Osteoblast (primary cell): ENCODE measurements around the gene PLK5. TPM values are rescaled to one million over a fixed set of nuclear protein-coding genes. Genes with fewer than 3 reads are reported as not detected.
A peak's percentile ranks its signal among the peaks of the same experiment; 100 is the strongest.

Experiments used
- DNase-seq: peaks from one replicate; pipeline ENCODE4 v3.0.0; 2011; ENCODE audit warnings: low spot score, mixed read lengths; ENCODE audit not compliant: insufficient read length; ENCODE audit errors: missing footprints
- H2AFZ ChIP-seq: 2 replicates; pipeline ENCODE4 v1.6.0; 2011; ENCODE audit warnings: mild to moderate bottlenecking, low read length
- H3K27ac ChIP-seq: 2 replicates; pipeline ENCODE4 v1.5.1; 2011; ENCODE audit warnings: mild to moderate bottlenecking, low read depth, low read length, moderate library complexity
- H3K27me3 ChIP-seq: 2 replicates; pipeline ENCODE4 v1.6.0; 2012; ENCODE audit warnings: mild to moderate bottlenecking, control low read depth, inconsistent platforms, low read length, moderate library complexity; ENCODE audit not compliant: insufficient read depth
- H3K36me3 ChIP-seq: 2 replicates; pipeline ENCODE4 v1.5.1; 2011; ENCODE audit warnings: mild to moderate bottlenecking, low read length, control low read depth, moderate library complexity; ENCODE audit not compliant: insufficient read depth
- H3K4me1 ChIP-seq: 2 replicates; pipeline ENCODE4 v1.5.1; 2011; ENCODE audit warnings: mild to moderate bottlenecking, low read length, control low read depth, moderate library complexity; ENCODE audit not compliant: insufficient read depth
- H3K4me2 ChIP-seq: 2 replicates; pipeline ENCODE4 v1.6.0; 2011; ENCODE audit warnings: mild to moderate bottlenecking, low read length; ENCODE audit not compliant: insufficient read depth
- H3K4me3 ChIP-seq: fragments of 200-600 bp; sonication (generic); 3 replicates; pipeline ENCODE4 v1.5.1; 2012; ENCODE audit warnings: mild to moderate bottlenecking, low read length, inconsistent platforms; ENCODE audit not compliant: insufficient read depth
- H3K79me2 ChIP-seq: 2 replicates; pipeline ENCODE4 v1.6.0; 2012; ENCODE audit warnings: mild to moderate bottlenecking, low read length, control low read depth, inconsistent platforms; ENCODE audit not compliant: insufficient read depth
- H3K9me3 ChIP-seq: 2 replicates; pipeline ENCODE4 v1.5.1; 2011; ENCODE audit warnings: low read depth, low read length, control low read depth
- H4K20me1 ChIP-seq: 2 replicates; pipeline ENCODE4 v1.6.0; 2012; ENCODE audit warnings: mild to moderate bottlenecking, low read length, control low read depth; ENCODE audit not compliant: insufficient read depth
- CTCF ChIP-seq: IDR thresholded peaks from 2 replicates; pipeline ENCODE4 v1.5.1; 2011; ENCODE audit warnings: mild to moderate bottlenecking, low read depth, low read length, moderate library complexity; ENCODE audit errors: extremely low read depth
- total RNA-seq: library from RNA; depleted of rRNA; stranded (reverse); fragments of >200 nt; gene quantifications from 2 replicates; pipeline ENCODE4 v1.2.3, GENCODE V29; 2012

The PLK5 gene
- total RNA-seq, 1 donor, result under 0.01 TPM

GRCh38 chr19:1555487-1556389 lies 31.9 kb downstream of the PLK5 start:
- H2AFZ ChIP-seq, result no peak overlapping the region
- no peak overlapping the region for H3K4me2 ChIP-seq
- H4K20me1 ChIP-seq, result peaks cover 25% of the 10 kb centered on the region
- no peaks in the 10 kb centered on the region for H3K4me1 ChIP-seq
- no peaks in the 10 kb centered on the region for H3K9me3 ChIP-seq
- no peaks in the 10 kb centered on the region for H3K27me3 ChIP-seq
- no peak for DNase-seq
- no peaks in the 10 kb centered on the region for H3K36me3 ChIP-seq
- no peak overlapping the region for H3K4me3 ChIP-seq
- TF ChIP-seq CTCF, result no peak
- H3K79me2 ChIP-seq, result peaks cover 14% of the 10 kb centered on the region
- H3K27ac ChIP-seq, result no peak overlapping the region

GRCh38 chr19:1556390-1557070 lies 32.7 kb downstream of the PLK5 start:
- H3K79me2 ChIP-seq, result peaks cover 22% of the 10 kb centered on the region
- H3K27me3 ChIP-seq, result no peaks in the 10 kb centered on the region
- H3K4me3 ChIP-seq, result no peak overlapping the region
- no peak overlapping the region for H2AFZ ChIP-seq
- peaks cover 32% of the 10 kb centered on the region for H4K20me1 ChIP-seq
- no peaks in the 10 kb centered on the region for H3K4me1 ChIP-seq
- DNase-seq, result peak; percentile 56
- no peak overlapping the region for H3K4me2 ChIP-seq
- no peak overlapping the region for H3K27ac ChIP-seq
- no peaks in the 10 kb centered on the region for H3K9me3 ChIP-seq
- H3K36me3 ChIP-seq, result no peaks in the 10 kb centered on the region
- TF ChIP-seq CTCF, result no peak

- H3K4me1 ChIP-seq, result no peaks in the 10 kb centered on the region
- H3K9me3 ChIP-seq, result no peaks in the 10 kb centered on the region
- H3K4me3 ChIP-seq, result no peak overlapping the region
- H3K27ac ChIP-seq, result no peak overlapping the region
- no peak for DNase-seq
- H4K20me1 ChIP-seq, result peaks cover 39% of the 10 kb centered on the region
- H3K4me2 ChIP-seq, result no peak overlapping the region
- H3K36me3 ChIP-seq, result no peaks in the 10 kb centered on the region
- H3K27me3 ChIP-seq, result no peaks in the 10 kb centered on the region
- H2AFZ ChIP-seq, result no peak overlapping the region
- TF ChIP-seq CTCF, result no peak
- peaks cover 36% of the 10 kb centered on the region for H3K79me2 ChIP-seq
Measured at GRCh38 chr19:1558552-1558951, 34.7 kb downstream of the PLK5 start.

- Histone ChIP-seq H3K79me2 (peaks cover 51% of the 10 kb centered on the region), H3K27me3 (no peaks in the 10 kb centered on the region), H3K27ac (no peak overlapping the region), H4K20me1 (peaks cover 45% of the 10 kb centered on the region), H3K4me3 (no peak overlapping the region), H3K9me3 (no peaks in the 10 kb centered on the region), H3K36me3 (no peaks in the 10 kb centered on the region), H3K4me1 (no peaks in the 10 kb centered on the region), H3K4me2 (no peak overlapping the region), H2AFZ (no peak overlapping the region)
- no peak for DNase-seq
- no peak for TF ChIP-seq CTCF
Measured at GRCh38 chr19:1560286-1560882, 36.5 kb downstream of the PLK5 start.
